WI38 (cell line): ENCODE results near the gene ZNF490.
"Not testable (repeated sequence)": the region's sequence is repeated elsewhere in the genome, so short reads cannot be mapped to it uniquely, and the experiment has no call there.

Source experiments
- H3K4me3 ChIP-seq: 2 replicates; pipeline ENCODE4 v1.5.1; 2011; ENCODE audit warnings: low read depth, mild to moderate bottlenecking, control low read depth, low read length
- CTCF ChIP-seq: IDR thresholded peaks from 2 replicates; pipeline ENCODE4 v1.5.1; 2012; ENCODE audit warnings: low read depth, mild to moderate bottlenecking, control low read depth, low read length

Gene ZNF490

GRCh38 chr19:12647490-12648071 is 37.0 kb upstream of the ZNF490 start:
- H3K4me3 ChIP-seq, result no peak overlapping the region
- no peak for TF ChIP-seq CTCF

GRCh38 chr19:12647047-12647446 is 36.4 kb upstream of the ZNF490 start:
- TF ChIP-seq CTCF, result no peak
- H3K4me3 ChIP-seq, result no peak overlapping the region

GRCh38 chr19:12646551-12646950 is 35.9 kb upstream of the ZNF490 start:
- no peak overlapping the region for H3K4me3 ChIP-seq
- TF ChIP-seq CTCF, result no peak

- H3K4me3 ChIP-seq, result not testable (repeated sequence)
Observed at GRCh38 chr19:12643716-12644115, 33.1 kb upstream of the ZNF490 start.

GRCh38 chr19:12642506-12642905 is 31.9 kb upstream of the ZNF490 start:
- no peak overlapping the region for H3K4me3 ChIP-seq
- TF ChIP-seq CTCF, result no peak

GRCh38 chr19:12641456-12641855 is 30.8 kb upstream of the ZNF490 start:
- TF ChIP-seq CTCF, result no peak
- H3K4me3 ChIP-seq, result no peak overlapping the region

GRCh38 chr19:12639901-12640613 is 29.4 kb upstream of the ZNF490 start:
- no peak overlapping the region for H3K4me3 ChIP-seq
- peak; percentile 68 for TF ChIP-seq CTCF
